GM19043 (cell line): ENCODE measurements around the gene SLC25A34.

Source experiments
- ATAC-seq: cut with Tn5 transposase; IDR thresholded peaks from one replicate; pipeline ENCODE4 v1.9.1; 2021; ENCODE audit warnings: low read depth; ENCODE audit not compliant: unreplicated experiment

Gene SLC25A34

GRCh38 chr1:15731735-15732685 is 4.0 kb upstream of the SLC25A34 start:
- no peak for ATAC-seq

GRCh38 chr1:15732686-15733081 is 3.4 kb upstream of the SLC25A34 start:
- no peak for ATAC-seq

GRCh38 chr1:15733218-15733725 is 2.8 kb upstream of the SLC25A34 start:
- no peak for ATAC-seq

- no peak for ATAC-seq
Observed at GRCh38 chr1:15733726-15734226, 2.3 kb upstream of the SLC25A34 start.

- ATAC-seq, result no peak
Observed at GRCh38 chr1:15734296-15734695, 1.8 kb upstream of the SLC25A34 start.

GRCh38 chr1:15734901-15735300 is 1.2 kb upstream of the SLC25A34 start:
- ATAC-seq, result no peak

GRCh38 chr1:15735304-15736037 is 587 bp upstream of the SLC25A34 start:
- no peak for ATAC-seq

GRCh38 chr1:15736892-15737261 is 819 bp downstream of the SLC25A34 start:
- ATAC-seq, result no peak

GRCh38 chr1:15737324-15738319 is 1.6 kb downstream of the SLC25A34 start:
- no peak for ATAC-seq

GRCh38 chr1:15738416-15739113 is 2.5 kb downstream of the SLC25A34 start:
- ATAC-seq, result no peak

GRCh38 chr1:15739259-15739658 is 3.2 kb downstream of the SLC25A34 start:
- no peak for ATAC-seq

GRCh38 chr1:15739745-15740144 is 3.7 kb downstream of the SLC25A34 start:
- no peak for ATAC-seq

- ATAC-seq, result no peak
Observed at GRCh38 chr1:15740924-15741850, 5.1 kb downstream of the SLC25A34 start.

- no peak for ATAC-seq
Observed at GRCh38 chr1:15742339-15742801, 6.3 kb downstream of the SLC25A34 start, which contains the start of gene TMEM82. TMEM82 (plus strand) TSS chr1:15742499; CDS start chr1:15742560, 61 bp downstream.

GRCh38 chr1:15744122-15744679 is 8.1 kb downstream of the SLC25A34 start:
- ATAC-seq, result no peak

- ATAC-seq, result no peak
Observed at GRCh38 chr1:15747378-15747777, 11.3 kb downstream of the SLC25A34 start.

GRCh38 chr1:15748264-15748663 is 12.2 kb downstream of the SLC25A34 start:
- no peak for ATAC-seq
